ENCODE results near the gene HDHD2. TPM values are rescaled to one million over a fixed set of nuclear protein-coding genes. Genes with fewer than 3 reads are reported as not detected.

Gene HDHD2
- total RNA-seq, 1 donor from 2014 or later, result 3.5 TPM

GRCh38 chr18:47075098-47075883 is 75.0 kb downstream of the HDHD2 start:
- TF ChIP-seq, protein P1, sequence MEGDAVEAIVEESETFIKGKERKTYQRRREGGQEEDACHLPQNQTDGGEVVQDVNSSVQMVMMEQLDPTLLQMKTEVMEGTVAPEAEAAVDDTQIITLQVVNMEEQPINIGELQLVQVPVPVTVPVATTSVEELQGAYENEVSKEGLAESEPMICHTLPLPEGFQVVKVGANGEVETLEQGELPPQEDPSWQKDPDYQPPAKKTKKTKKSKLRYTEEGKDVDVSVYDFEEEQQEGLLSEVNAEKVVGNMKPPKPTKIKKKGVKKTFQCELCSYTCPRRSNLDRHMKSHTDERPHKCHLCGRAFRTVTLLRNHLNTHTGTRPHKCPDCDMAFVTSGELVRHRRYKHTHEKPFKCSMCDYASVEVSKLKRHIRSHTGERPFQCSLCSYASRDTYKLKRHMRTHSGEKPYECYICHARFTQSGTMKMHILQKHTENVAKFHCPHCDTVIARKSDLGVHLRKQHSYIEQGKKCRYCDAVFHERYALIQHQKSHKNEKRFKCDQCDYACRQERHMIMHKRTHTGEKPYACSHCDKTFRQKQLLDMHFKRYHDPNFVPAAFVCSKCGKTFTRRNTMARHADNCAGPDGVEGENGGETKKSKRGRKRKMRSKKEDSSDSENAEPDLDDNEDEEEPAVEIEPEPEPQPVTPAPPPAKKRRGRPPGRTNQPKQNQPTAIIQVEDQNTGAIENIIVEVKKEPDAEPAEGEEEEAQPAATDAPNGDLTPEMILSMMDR (IDR thresholded peaks at IDR 0.05), result no peak
- intact Hi-C loops (cut with DNase I), result no loop called here
- H3K9me3 ChIP-seq, result no peaks in the 10 kb centered on the region
- no peak overlapping the region for H3K27ac ChIP-seq
- no peaks in the 10 kb centered on the region for H3K4me1 ChIP-seq
- no peaks in the 10 kb centered on the region for H3K36me3 ChIP-seq
- H3K27me3 ChIP-seq, result no peaks in the 10 kb centered on the region
- no peak overlapping the region for H3K4me3 ChIP-seq
- DNase-seq (ENCODE audit: low spot score in 2 of 2), result no peak

DNA sequence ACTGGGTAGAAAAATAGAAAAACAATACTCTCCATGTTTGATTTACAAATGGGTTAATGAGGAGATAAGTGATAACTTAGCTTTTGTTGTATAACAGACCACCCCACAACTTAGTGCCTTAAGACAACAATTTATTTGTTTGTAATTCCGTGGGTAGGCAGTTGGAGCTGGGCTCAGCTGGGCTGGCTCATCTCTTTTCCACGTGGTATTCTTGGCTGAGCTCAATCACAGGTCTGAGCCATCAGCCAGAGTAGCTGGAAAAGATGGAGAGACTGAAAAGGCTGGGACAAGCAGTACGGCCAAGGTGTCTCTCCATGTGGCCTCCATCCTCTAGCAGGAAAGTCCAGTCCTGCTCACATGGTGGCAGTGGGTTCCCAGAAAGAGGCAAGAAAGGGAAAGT is 82.7 kb downstream of the HDHD2 start:
- Histone ChIP-seq H3K27me3 (no peaks in the 10 kb centered on the region), H3K4me1 (no peaks in the 10 kb centered on the region), H3K27ac (no peak overlapping the region), H3K36me3 (no peaks in the 10 kb centered on the region), H3K9me3 (no peaks in the 10 kb centered on the region), H3K4me3 (no peak overlapping the region)
- no peak for DNase-seq (ENCODE audit: low spot score in 2 of 2)
- intact Hi-C loops (cut with DNase I), result no loop called here
- TF ChIP-seq, protein P1 (IDR thresholded peaks at IDR 0.05), result no peak

DNA sequence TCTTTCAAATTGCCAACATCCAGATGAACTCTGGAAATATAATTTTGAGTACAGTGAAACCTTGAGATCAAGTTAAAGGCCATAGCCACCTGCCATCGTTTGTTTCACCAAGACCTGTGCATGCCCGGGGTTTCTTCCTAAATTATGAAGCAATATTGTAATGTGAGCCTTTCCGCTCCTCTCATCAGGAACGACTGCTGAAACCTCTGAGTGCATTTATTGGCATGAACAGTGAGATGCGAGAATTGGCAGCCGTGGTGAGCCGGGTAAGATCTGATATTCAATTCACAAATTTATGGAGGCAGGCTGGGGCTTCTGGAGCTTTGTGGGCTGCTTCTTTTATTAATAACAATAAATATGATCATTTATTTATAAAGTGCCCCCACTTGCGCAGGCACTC is 87.2 kb downstream of the HDHD2 start:
- TF ChIP-seq, protein P1 (IDR thresholded peaks at IDR 0.05), result no peak

DNA sequence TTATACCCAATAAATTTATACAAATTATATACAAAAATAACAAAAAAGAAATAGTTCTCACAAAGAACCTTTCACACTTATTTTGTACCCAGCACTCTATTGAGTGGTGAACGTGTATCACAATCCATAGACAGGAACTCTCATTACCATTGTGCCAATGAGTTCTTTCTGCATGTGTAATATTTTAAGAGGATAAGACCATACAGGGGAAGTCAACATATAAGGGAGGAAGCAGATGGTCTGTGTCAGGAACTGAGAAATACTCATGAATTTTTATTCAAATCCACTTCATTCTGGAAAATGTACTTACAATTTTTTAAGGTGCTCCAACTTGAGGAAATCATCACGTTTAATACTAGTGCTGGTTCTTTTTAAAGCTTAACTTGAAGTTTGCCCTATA is 87.8 kb downstream of the HDHD2 start:
- Histone ChIP-seq H3K36me3 (no peaks in the 10 kb centered on the region), H3K27ac (no peak overlapping the region), H3K9me3 (no peaks in the 10 kb centered on the region), H3K4me3 (no peak overlapping the region), H3K4me1 (no peaks in the 10 kb centered on the region), H3K27me3 (no peaks in the 10 kb centered on the region)
- intact Hi-C loops (cut with DNase I), result no loop called here
- DNase-seq (ENCODE audit: low spot score in 2 of 2), result no peak
- TF ChIP-seq, protein P1 (IDR thresholded peaks at IDR 0.05), result no peak

More for the DNA sequence above, 87.2 kb downstream of the HDHD2 start:
- DNase-seq (ENCODE audit: low spot score in 2 of 2), result no peak
- no peak overlapping the region for H3K27ac ChIP-seq
- H3K4me3 ChIP-seq, result no peak overlapping the region
- no peaks in the 10 kb centered on the region for H3K27me3 ChIP-seq
- intact Hi-C loops (cut with DNase I), result no loop called here
- H3K36me3 ChIP-seq, result no peaks in the 10 kb centered on the region
- no peaks in the 10 kb centered on the region for H3K4me1 ChIP-seq
- no peaks in the 10 kb centered on the region for H3K9me3 ChIP-seq

Other genes with a start within 250 kb of the HDHD2 start
- gene PIAS2, start 233.0 kb downstream of the HDHD2 start, total RNA-seq, result 54.5 TPM
- not detected for gene KATNAL2, start 232.9 kb downstream of the HDHD2 start, total RNA-seq
- not detected for gene ELOA2, start 114.9 kb downstream of the HDHD2 start, total RNA-seq
- gene IER3IP1, start 25.9 kb upstream of the HDHD2 start, total RNA-seq, result 10.0 TPM
- not detected for gene SKOR2, start 101.2 kb upstream of the HDHD2 start, total RNA-seq